ENCODE measurements around the gene GRK5.

GRCh38 chr10:119418362-119418761 lies 211.0 kb downstream of the GRK5 start:
- TF ChIP-seq, protein P1, sequence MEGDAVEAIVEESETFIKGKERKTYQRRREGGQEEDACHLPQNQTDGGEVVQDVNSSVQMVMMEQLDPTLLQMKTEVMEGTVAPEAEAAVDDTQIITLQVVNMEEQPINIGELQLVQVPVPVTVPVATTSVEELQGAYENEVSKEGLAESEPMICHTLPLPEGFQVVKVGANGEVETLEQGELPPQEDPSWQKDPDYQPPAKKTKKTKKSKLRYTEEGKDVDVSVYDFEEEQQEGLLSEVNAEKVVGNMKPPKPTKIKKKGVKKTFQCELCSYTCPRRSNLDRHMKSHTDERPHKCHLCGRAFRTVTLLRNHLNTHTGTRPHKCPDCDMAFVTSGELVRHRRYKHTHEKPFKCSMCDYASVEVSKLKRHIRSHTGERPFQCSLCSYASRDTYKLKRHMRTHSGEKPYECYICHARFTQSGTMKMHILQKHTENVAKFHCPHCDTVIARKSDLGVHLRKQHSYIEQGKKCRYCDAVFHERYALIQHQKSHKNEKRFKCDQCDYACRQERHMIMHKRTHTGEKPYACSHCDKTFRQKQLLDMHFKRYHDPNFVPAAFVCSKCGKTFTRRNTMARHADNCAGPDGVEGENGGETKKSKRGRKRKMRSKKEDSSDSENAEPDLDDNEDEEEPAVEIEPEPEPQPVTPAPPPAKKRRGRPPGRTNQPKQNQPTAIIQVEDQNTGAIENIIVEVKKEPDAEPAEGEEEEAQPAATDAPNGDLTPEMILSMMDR (IDR thresholded peaks at IDR 0.05), result no peak
- no peak for TF ChIP-seq POLR2A (IDR thresholded peaks at IDR 0.05)

All from right lobe of liver (tissue), 4 donors.